Sigmoid colon (tissue), 7 donors: ENCODE data around the gene AMIGO2. TPM values are rescaled to one million over a fixed set of nuclear protein-coding genes. Genes with fewer than 3 reads are reported as not detected.

Source experiments
- DNase-seq: peaks from one replicate; pipeline ENCODE4 v3.0.0-alpha.2; 2019
- H3K27ac ChIP-seq, 4 donors: fragments of 200-600 bp; sonication (generic); one replicate each; pipeline ENCODE4 v1.5.1; 2016 to 2019; ENCODE audit warnings: mild to moderate bottlenecking in 1 of 4
- H3K27me3 ChIP-seq, 3 donors: fragments of 200-600 bp; sonication (generic); one replicate each; pipeline ENCODE4 v1.5.1; 2019; ENCODE audit warnings: mild to moderate bottlenecking in 1 of 3
- H3K36me3 ChIP-seq, 4 donors: fragments of 200-600 bp; sonication (generic); one replicate each; pipeline ENCODE4 v1.5.1; 2016 to 2019
- H3K4me1 ChIP-seq, 4 donors: fragments of 200-600 bp; sonication (generic); one replicate each; pipeline ENCODE4 v1.5.1; 2017 to 2019
- H3K4me3 ChIP-seq, 4 donors: fragments of 200-600 bp; sonication (generic); one replicate each; pipeline ENCODE4 v1.5.1; 2017 to 2019; ENCODE audit warnings: mild to moderate bottlenecking in 2 of 4, moderate library complexity in 1 of 4
- H3K9me3 ChIP-seq, 4 donors: fragments of 200-600 bp in 3 of 4; sonication (generic) in 3 of 4; one replicate each; pipeline versions ENCODE4 v1.5.1 to v1.6.1; 2013 to 2019
- EP300 ChIP-seq, 4 donors: sonication (generic); formaldehyde crosslinking; IDR thresholded peaks; one replicate each; pipeline ENCODE4 v1.6.1; 2017; ENCODE audit warnings: antibody characterized with exemption in 4 of 4
- POLR2A ChIP-seq, 2 donors: fragments of 450-650 bp; IDR thresholded peaks; one replicate each; pipeline ENCODE4 v1.6.1; 2016; ENCODE audit warnings: antibody characterized with exemption in 2 of 2, mild to moderate bottlenecking in 2 of 2, moderate library complexity in 2 of 2
- POLR2AphosphoS5 ChIP-seq, 4 donors: sonication (generic); formaldehyde crosslinking; IDR thresholded peaks; one replicate each; pipeline ENCODE4 v1.6.1; 2017; ENCODE audit warnings: antibody characterized with exemption in 4 of 4
- WGBS, 2 donors: extraction: QIAGEN DNeasy Blood & Tissue Kit; methylation state at CpG; one replicate each; pipeline ENCODE4 v1.1.7; 2013; 5-methylcytosine and 5-hydroxymethylcytosine counted together
- intact Hi-C: fragments of 100-400 bp; cut with DNase I; formaldehyde crosslinking; loops from one replicate; pipeline ENCODE4 v1.15.1; 2023
- polyA plus RNA-seq, 3 donors: library from polyadenylated mRNA; stranded (reverse); fragments of 200-250 nt; gene quantifications; one replicate each; pipeline ENCODE4 v1.2.3, GENCODE V29; 2013
- total RNA-seq, 4 donors: library from RNA; depleted of rRNA; stranded (reverse); fragments of >200 nt; gene quantifications; one replicate each; pipeline ENCODE4 v1.1.0, GENCODE V29; 2016
- TF ChIP-seq, protein P1 (sequence below), 4 experiments: fragments of 450-650 bp in 3 of 4; fragments of 200-600 bp in 1 of 4; IDR thresholded peaks; one replicate each; pipeline ENCODE4 v1.5.1; 2016 to 2019; ENCODE audit warnings: antibody characterized with exemption in 4 of 4, mild to moderate bottlenecking in 3 of 4, moderate library complexity in 2 of 4
- donor health status: healthy with polysubstance abuse.
- donor health status: Bipolar disorder and iron deficiency.
- donor health status: healthy.

AMIGO2 gene
- total and polyA plus RNA-seq, 7 donors, result 0.46 to 68.1 (median 33.2) TPM

DNA sequence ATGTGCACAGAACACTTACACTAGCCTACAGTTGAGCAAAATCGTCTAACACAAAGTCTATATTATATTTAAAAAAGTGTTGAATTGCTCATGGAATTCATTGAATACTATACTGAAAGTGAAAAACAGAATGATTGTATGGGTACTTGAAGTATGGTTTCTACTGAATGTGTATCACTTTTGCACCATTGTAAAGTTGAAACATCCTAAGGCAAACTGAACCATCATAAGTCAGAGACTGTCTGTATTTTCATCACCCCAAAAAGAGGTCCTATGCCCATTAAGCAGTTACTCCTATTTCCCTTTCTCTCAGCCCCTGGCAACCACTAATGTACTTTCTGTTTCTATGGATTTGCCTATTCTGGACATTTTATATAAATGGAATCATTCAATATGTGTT is 4.4 kb upstream of the AMIGO2 start:
- WGBS, 2 donors, result 80 to 85% methylated on average over 1 of the region's 1 CpG
- intact Hi-C loops, result loop anchor here (5.0 to 10.0 kb wide), 2 partner anchors 503 to 741 kb away; no protein-coding TSS in a partner anchor
- Histone ChIP-seq H3K27me3 (no peaks in the 10 kb centered on the region), H3K27ac (peak overlapping the region in 3 of 4 donors; percentile 96 to 99 (median 97)), H3K36me3 (no peaks in the 10 kb centered on the region), H3K4me1 (peaks cover 0 to 82% (median 63%) of the 10 kb centered on the region in 4 donors), H3K4me3 (no peak overlapping the region), H3K9me3 (no peaks in the 10 kb centered on the region)
- DNase-seq, result no peak
- TF ChIP-seq, protein P1, sequence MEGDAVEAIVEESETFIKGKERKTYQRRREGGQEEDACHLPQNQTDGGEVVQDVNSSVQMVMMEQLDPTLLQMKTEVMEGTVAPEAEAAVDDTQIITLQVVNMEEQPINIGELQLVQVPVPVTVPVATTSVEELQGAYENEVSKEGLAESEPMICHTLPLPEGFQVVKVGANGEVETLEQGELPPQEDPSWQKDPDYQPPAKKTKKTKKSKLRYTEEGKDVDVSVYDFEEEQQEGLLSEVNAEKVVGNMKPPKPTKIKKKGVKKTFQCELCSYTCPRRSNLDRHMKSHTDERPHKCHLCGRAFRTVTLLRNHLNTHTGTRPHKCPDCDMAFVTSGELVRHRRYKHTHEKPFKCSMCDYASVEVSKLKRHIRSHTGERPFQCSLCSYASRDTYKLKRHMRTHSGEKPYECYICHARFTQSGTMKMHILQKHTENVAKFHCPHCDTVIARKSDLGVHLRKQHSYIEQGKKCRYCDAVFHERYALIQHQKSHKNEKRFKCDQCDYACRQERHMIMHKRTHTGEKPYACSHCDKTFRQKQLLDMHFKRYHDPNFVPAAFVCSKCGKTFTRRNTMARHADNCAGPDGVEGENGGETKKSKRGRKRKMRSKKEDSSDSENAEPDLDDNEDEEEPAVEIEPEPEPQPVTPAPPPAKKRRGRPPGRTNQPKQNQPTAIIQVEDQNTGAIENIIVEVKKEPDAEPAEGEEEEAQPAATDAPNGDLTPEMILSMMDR (IDR thresholded peaks at IDR 0.05), result no peak
- TF ChIP-seq EP300 (IDR thresholded peaks at IDR 0.05) (no peak), POLR2A (IDR thresholded peaks at IDR 0.05) (no peak), POLR2AphosphoS5 (IDR thresholded peaks at IDR 0.05) (no peak)

DNA sequence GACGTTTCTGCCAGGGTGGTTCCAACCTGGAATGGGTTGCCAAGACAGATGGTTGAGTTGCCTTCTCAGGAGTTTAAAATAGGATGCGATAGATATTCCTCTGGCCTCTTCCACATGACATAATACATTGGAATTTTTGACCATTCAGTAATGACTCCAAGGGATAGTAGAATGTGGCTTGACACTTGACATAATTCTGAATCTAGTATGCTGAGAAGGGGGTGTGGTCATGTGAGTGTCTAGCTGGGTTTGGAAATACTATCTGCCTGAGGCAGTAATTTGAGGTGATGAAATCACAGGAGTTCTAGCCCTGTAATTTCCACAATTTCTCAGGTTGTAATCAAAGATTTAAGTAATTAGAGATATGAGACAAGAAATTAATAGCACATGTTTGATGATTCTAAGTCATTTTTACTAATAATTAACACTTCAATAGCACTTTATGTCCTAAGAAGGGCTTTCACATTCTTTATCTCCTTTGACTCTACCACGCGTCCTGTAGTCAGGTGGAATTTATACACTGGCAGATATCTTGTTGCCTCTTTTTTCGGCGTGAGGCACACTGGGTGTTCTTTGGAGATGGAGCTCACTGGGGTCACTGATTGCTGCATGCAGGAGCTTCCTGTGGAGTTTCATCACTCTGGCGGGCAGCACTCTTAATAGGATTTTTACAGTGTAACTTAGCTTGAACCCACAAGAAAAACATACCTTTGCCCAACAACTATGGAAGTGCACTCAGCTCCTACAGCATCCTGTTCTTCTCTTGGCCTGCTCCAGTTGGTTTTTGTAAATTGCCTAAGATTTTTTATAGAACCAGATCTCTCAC is 3.2 kb upstream of the AMIGO2 start:
- H3K4me1 ChIP-seq, result peaks cover 0 to 70% (median 53%) of the 10 kb centered on the region in 4 donors
- no peaks in the 10 kb centered on the region for H3K36me3 ChIP-seq
- WGBS, 2 donors, result 79 to 85% methylated on average over 7 of the region's 7 CpGs
- H3K27ac ChIP-seq, result peak overlapping the region in 3 of 4 donors; percentile 96 to 99 (median 97)
- DNase-seq, result no peak
- intact Hi-C loops, result loop anchor here (5.0 to 10.0 kb wide), 2 partner anchors 504 to 742 kb away; no protein-coding TSS in a partner anchor
- no peaks in the 10 kb centered on the region for H3K27me3 ChIP-seq
- no peak overlapping the region for H3K4me3 ChIP-seq
- no peaks in the 10 kb centered on the region for H3K9me3 ChIP-seq
- TF ChIP-seq POLR2AphosphoS5 (IDR thresholded peaks at IDR 0.05), result peak in 2 of 4 donors; percentile 31 to 42
- TF ChIP-seq, protein P1 (IDR thresholded peaks at IDR 0.05), result no peak

DNA sequence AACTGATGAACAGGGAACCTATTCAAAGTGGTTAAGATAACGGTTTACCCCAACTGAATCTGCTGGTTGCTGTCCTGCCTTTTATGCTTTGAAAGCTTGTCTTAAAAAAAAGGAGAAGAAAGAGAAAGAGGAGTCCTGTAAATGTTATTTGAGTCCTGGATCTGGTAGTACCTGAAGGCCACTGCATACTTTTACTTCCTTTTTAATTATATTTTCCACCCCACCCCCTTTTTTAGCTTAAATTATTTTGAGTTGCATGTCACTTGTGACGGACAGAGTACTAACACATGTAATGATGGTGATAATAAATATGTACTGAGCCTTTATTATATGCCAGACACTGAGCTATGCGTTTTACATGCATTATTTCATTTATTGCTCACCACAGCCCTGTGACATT is 2.5 kb upstream of the AMIGO2 start:
- no peak for DNase-seq
- H3K27ac ChIP-seq, result peak overlapping the region in 3 of 4 donors; percentile 96 to 99 (median 97)
- no peaks in the 10 kb centered on the region for H3K27me3 ChIP-seq
- no peaks in the 10 kb centered on the region for H3K9me3 ChIP-seq
- 54 to 70% methylated on average over 3 of the region's 3 CpGs for WGBS, 2 donors
- intact Hi-C loops, result loop anchor here (5.0 to 10.0 kb wide), 2 partner anchors 505 to 743 kb away; no protein-coding TSS in a partner anchor
- peaks cover 0 to 70% (median 50%) of the 10 kb centered on the region in 4 donors for H3K4me1 ChIP-seq
- no peak overlapping the region for H3K4me3 ChIP-seq
- TF ChIP-seq EP300 (IDR thresholded peaks at IDR 0.05) (no peak), POLR2A (IDR thresholded peaks at IDR 0.05) (no peak), POLR2AphosphoS5 (IDR thresholded peaks at IDR 0.05) (no peak)
- TF ChIP-seq, protein P1 (IDR thresholded peaks at IDR 0.05), result no peak
- H3K36me3 ChIP-seq, result no peaks in the 10 kb centered on the region

DNA sequence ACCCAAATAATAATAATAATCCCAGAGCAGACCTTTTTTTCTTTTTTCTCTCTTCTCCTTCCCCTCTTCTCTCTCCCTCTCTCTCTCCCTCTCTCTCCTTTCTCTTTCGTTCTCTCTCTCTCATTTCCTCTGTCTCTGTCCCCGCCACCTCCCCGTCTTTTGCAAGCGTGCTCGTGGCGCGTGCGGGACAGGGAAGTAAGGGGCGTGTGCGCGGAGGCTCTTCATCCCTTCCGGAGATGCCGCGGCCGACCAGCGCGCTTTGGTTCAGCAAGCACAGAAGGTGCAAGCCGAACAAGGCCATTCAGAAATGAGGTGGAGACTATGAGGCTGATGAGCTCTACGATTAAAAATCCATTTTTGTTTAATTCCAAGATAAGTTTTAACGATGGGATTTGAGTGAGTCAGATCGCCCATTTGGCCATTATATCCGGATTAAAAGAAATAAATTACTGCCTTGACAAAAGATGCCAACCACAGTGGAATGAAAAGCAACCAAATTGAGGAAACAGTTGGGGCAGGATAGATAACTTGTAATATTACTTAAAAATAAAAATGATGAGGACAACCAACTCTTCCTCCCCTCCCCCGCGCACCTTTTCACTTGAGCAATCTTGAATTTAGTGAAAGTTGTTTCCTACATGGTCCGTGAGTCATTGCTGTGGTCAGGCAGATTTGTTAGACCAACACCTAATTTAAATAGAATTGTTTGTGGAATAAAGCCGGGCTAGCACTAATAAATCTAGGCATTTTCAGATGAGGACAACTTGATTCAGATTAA is 1.2 kb upstream of the AMIGO2 start:
- peak; percentile 87 for DNase-seq
- WGBS, 2 donors, result 18 to 29% methylated on average over 26 of the region's 26 CpGs
- TF ChIP-seq POLR2AphosphoS5 (IDR thresholded peaks at IDR 0.05), result peak; percentile 60 to 73 (median 67)
- peak in 1 of 2 donors; percentile 39 for TF ChIP-seq POLR2A (IDR thresholded peaks at IDR 0.05)
- TF ChIP-seq, protein P1 (IDR thresholded peaks at IDR 0.05), result no peak
- Histone ChIP-seq H3K27ac (peak overlapping the region; percentile 86 to 99 (median 96)), H3K9me3 (no peaks in the 10 kb centered on the region), H3K27me3 (no peaks in the 10 kb centered on the region), H3K36me3 (no peaks in the 10 kb centered on the region), H3K4me1 (peaks cover 0 to 66% (median 46%) of the 10 kb centered on the region in 4 donors), H3K4me3 (peak overlapping the region; percentile 84 to 93 (median 90))
- intact Hi-C loops, result loop anchor here (5.0 to 10.0 kb wide), 2 partner anchors 506 to 744 kb away; no protein-coding TSS in a partner anchor
